DND-41 (cell line): ENCODE data around the gene HAP1.

Source experiments
- ATAC-seq: fragments of 200-7000 bp; cut with Tn5 transposase; 3 replicates; pipeline ENCODE4 v1.9.1; 2021; ENCODE audit warnings: low read depth; ENCODE audit not compliant: insufficient read depth
- DNase-seq: peaks from one replicate; pipeline ENCODE4 v3.0.0-alpha.2; 2020
- H2AFZ ChIP-seq: 2 replicates; pipeline ENCODE4 v1.6.0; 2012; ENCODE audit warnings: low read depth, low read length
- H3K27ac ChIP-seq: 2 replicates; pipeline ENCODE4 v1.5.1; 2012; ENCODE audit warnings: low read length, inconsistent platforms
- H3K27me3 ChIP-seq: fragments of 200-600 bp; sonication (generic); 2 replicates; pipeline ENCODE4 v1.6.0; 2012; ENCODE audit warnings: low read length, mild to moderate bottlenecking, inconsistent platforms; ENCODE audit not compliant: insufficient read depth, poor library complexity
- H3K36me3 ChIP-seq: 2 replicates; pipeline ENCODE4 v1.5.1; 2012; ENCODE audit warnings: low read length, inconsistent platforms; ENCODE audit not compliant: insufficient read depth
- H3K4me1 ChIP-seq: 2 replicates; pipeline ENCODE4 v1.5.1; 2012; ENCODE audit warnings: mild to moderate bottlenecking, low read length; ENCODE audit not compliant: insufficient read depth
- H3K4me2 ChIP-seq: 2 replicates; pipeline ENCODE4 v1.6.0; 2012; ENCODE audit warnings: mild to moderate bottlenecking, moderate library complexity, low read length, inconsistent platforms; ENCODE audit not compliant: insufficient read depth
- H3K4me3 ChIP-seq, 2 experiments: fragments of 200-600 bp in 1 of 2; shearing (Covaris generic) in 1 of 2; 2 replicates each; pipeline ENCODE4 v1.5.1; 2012 to 2016; ENCODE audit warnings: inconsistent platforms in 2 of 2, low read length in 2 of 2, mild to moderate bottlenecking in 2 of 2, low read depth in 1 of 2, moderate library complexity in 1 of 2
- H3K79me2 ChIP-seq: 2 replicates; pipeline ENCODE4 v1.6.0; 2012; ENCODE audit warnings: low read length, inconsistent platforms; ENCODE audit not compliant: insufficient read depth
- H3K9ac ChIP-seq: 2 replicates; pipeline ENCODE4 v1.6.0; 2012; ENCODE audit warnings: low read depth, mild to moderate bottlenecking, inconsistent platforms, low read length, moderate library complexity
- H3K9me3 ChIP-seq: 2 replicates; pipeline ENCODE4 v1.5.1; 2012; ENCODE audit warnings: low read length, moderate library complexity, mild to moderate bottlenecking, inconsistent platforms; ENCODE audit not compliant: insufficient read depth, severe bottlenecking
- H4K20me1 ChIP-seq: 2 replicates; pipeline ENCODE4 v1.6.0; 2012; ENCODE audit warnings: low read length; ENCODE audit not compliant: insufficient read depth
- EZH2 ChIP-seq: IDR thresholded peaks from 3 replicates; pipeline ENCODE4 v1.6.1; 2012; ENCODE audit warnings: borderline replicate concordance, low read depth, mild to moderate bottlenecking, moderate library complexity, low read length, inconsistent platforms; ENCODE audit not compliant: severe bottlenecking
- TF ChIP-seq, protein P1 (sequence below): IDR thresholded peaks from 2 replicates; pipeline ENCODE4 v1.5.1; 2012; ENCODE audit warnings: borderline replicate concordance, low read length, moderate library complexity, mild to moderate bottlenecking; ENCODE audit not compliant: poor library complexity, severe bottlenecking; ENCODE audit errors: extremely low read depth

HAP1 gene

DNA sequence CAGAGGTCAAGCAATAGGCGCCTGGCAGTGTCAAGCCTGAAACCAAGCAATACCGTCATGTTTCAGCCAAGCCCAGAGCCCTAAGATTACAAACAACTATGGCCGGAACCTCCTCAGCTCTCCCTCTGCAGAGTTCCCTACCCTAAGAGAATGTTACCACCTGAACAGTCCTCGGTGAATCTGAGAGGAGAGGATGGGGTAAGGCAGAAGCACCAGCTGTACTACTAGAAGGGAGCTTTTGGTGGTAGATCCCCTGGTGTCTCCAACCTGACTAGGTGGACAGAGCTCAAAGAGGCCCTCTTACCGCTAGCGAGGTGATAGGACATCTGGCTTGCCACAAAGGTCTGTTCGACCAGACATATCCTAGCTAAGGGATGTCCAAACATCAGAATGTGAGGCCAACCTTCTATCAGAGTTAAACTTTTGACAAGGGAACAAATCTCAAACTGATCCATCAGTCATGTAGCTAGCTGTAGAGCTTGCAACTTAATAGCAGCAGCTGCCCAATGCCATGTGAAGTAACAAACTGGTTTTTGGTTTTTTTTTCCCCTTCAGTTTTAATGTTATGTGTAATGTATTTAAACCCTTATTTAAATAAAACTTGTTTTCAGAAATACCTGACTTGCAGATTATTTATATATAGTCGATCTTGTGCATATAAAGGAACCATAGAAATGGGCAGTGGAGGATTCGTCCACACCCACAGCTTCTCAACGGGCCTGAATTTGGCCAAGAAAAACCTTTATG, 43.2 kb downstream of the HAP1 start:
- H3K27me3 ChIP-seq = no peaks in the 10 kb centered on the region
- peaks cover 40% of the 10 kb centered on the region for H4K20me1 ChIP-seq
- no peak overlapping the region for H2AFZ ChIP-seq
- no peak for DNase-seq
- H3K9me3 ChIP-seq = no peaks in the 10 kb centered on the region
- peaks cover 27% of the 10 kb centered on the region for H3K4me1 ChIP-seq
- H3K9ac ChIP-seq = no peak overlapping the region
- H3K27ac ChIP-seq = no peak overlapping the region
- H3K4me3 ChIP-seq = peak overlapping the region in 1 of 2 experiments; percentile 2; a peak in 1 of 4 replicates
- ATAC-seq = no peak
- H3K4me2 ChIP-seq = peak overlapping the region; percentile 74; the same call in 1 of the 2 replicates
- H3K79me2 ChIP-seq = peaks cover 26% of the 10 kb centered on the region
- H3K36me3 ChIP-seq = peaks cover 55% of the 10 kb centered on the region
- TF ChIP-seq, protein P1, sequence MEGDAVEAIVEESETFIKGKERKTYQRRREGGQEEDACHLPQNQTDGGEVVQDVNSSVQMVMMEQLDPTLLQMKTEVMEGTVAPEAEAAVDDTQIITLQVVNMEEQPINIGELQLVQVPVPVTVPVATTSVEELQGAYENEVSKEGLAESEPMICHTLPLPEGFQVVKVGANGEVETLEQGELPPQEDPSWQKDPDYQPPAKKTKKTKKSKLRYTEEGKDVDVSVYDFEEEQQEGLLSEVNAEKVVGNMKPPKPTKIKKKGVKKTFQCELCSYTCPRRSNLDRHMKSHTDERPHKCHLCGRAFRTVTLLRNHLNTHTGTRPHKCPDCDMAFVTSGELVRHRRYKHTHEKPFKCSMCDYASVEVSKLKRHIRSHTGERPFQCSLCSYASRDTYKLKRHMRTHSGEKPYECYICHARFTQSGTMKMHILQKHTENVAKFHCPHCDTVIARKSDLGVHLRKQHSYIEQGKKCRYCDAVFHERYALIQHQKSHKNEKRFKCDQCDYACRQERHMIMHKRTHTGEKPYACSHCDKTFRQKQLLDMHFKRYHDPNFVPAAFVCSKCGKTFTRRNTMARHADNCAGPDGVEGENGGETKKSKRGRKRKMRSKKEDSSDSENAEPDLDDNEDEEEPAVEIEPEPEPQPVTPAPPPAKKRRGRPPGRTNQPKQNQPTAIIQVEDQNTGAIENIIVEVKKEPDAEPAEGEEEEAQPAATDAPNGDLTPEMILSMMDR = no peak
- TF ChIP-seq EZH2 = no peak

- H3K4me1 ChIP-seq = peaks cover 27% of the 10 kb centered on the region
- peak overlapping the region; percentile 77 to 90; a peak in 2 of 4 replicates for H3K4me3 ChIP-seq
- H3K9ac ChIP-seq = peak overlapping the region; percentile 98
- no peak for TF ChIP-seq EZH2
- TF ChIP-seq, protein P1 = no peak
- H3K9me3 ChIP-seq = no peaks in the 10 kb centered on the region
- H3K27me3 ChIP-seq = no peaks in the 10 kb centered on the region
- no peak for DNase-seq
- ATAC-seq = no peak
- no peak overlapping the region for H2AFZ ChIP-seq
- H3K27ac ChIP-seq = peak overlapping the region; percentile 97
- peaks cover 40% of the 10 kb centered on the region for H4K20me1 ChIP-seq
- peaks cover 26% of the 10 kb centered on the region for H3K79me2 ChIP-seq
- peaks cover 55% of the 10 kb centered on the region for H3K36me3 ChIP-seq
- peak overlapping the region; percentile 74 for H3K4me2 ChIP-seq
Measured at GRCh38 chr17:41690497-41690896, 43.9 kb downstream of the HAP1 start.

DNA sequence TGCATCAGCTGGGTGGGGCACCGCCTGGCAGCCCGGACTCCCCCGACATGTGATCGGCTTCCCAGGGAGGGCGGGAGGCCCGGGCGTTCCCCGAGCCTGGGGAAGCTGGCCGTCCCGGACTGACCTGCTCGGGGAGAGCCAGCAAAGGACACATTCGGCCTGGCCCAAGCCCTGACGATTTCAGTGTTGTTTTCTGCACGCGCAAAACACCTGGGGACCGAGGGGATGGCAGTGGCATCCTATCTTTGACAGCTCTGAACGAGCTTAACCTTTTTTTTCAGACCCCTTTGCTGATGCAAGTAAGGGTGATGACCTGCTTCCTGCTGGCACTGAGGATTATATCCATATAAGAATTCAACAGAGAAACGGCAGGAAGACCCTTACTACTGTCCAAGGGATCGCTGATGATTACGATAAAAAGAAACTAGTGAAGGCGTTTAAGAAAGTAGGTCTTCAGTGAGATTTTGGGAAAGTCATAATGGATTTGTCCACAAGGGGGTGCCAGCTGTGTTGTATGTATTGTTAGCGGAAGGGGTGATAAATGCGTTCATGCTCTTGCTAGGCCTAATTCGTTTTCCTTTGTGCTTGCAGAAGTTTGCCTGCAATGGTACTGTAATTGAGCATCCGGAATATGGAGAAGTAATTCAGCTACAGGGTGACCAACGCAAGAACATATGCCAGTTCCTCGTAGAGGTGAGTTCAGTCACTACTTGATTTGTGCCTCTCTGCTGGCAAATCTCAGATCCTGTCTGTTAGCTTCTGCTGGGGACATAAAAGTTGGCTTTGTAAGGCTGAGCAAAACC, 44.7 kb downstream of the HAP1 start:
- Histone ChIP-seq H4K20me1 (peaks cover 40% of the 10 kb centered on the region), H3K27me3 (no peaks in the 10 kb centered on the region), H3K79me2 (peaks cover 26% of the 10 kb centered on the region), H3K4me2 (peak overlapping the region; percentile 74), H2AFZ (no peak overlapping the region), H3K9me3 (no peaks in the 10 kb centered on the region), H3K9ac (peak overlapping the region; percentile 98), H3K4me3 (peak overlapping the region; percentile 77 to 90), H3K4me1 (peaks cover 27% of the 10 kb centered on the region), H3K27ac (peak overlapping the region; percentile 97), H3K36me3 (peaks cover 47% of the 10 kb centered on the region)
- no peak for ATAC-seq
- peak; percentile 64 for DNase-seq
- TF ChIP-seq, protein P1 = peak; percentile 74
- TF ChIP-seq EZH2 = no peak
